ENCODE data around the gene FREM1. TPM values are rescaled to one million over a fixed set of nuclear protein-coding genes. Genes with fewer than 3 reads are reported as not detected.

FREM1 gene
- total RNA-seq, 1 donor from 2014 or later, result 62.9 TPM

DNA sequence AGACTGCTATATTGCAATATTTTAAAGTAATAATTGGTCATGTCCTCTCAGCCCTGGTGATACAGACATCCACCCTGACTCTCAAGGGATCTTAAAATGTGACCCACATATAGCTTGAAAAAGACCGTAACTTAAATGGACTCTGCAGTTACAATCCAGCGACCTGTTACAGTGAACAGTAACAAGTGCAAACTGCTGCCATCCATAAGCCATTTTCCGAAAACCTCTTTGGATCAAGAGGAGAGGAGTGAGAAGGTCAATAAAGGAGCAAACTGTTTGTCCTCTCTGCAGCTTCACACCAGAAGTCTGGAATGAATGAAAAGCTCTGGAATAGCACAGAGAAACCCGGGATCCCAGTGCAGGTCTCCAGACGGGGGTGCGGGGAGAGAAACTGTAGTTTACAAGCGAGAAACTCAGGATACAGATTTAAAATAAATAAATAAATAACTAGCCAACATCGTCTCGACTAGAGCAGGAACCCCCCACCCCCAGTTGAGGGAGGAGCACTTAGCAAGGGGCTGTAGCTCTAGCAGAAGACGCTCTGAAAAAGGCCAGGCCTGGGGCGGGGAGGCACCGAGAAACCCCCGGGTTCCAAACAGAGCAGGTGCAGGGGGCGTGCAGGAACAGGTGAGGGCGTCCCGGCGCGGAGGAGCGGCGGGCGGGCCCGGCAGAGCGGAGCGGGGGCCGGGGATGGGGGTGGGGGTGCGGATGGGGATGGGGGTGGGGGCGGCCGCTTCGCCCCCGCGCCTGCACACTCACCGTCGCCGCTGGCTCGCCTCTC, 217.6 kb downstream of the FREM1 start:
- peaks cover 8% of the 10 kb centered on the region for H3K27me3 Mint-ChIP-seq (ENCODE audit: low read depth)
- peaks cover 17% of the 10 kb centered on the region for H3K36me3 Mint-ChIP-seq
- TF ChIP-seq, protein P1, sequence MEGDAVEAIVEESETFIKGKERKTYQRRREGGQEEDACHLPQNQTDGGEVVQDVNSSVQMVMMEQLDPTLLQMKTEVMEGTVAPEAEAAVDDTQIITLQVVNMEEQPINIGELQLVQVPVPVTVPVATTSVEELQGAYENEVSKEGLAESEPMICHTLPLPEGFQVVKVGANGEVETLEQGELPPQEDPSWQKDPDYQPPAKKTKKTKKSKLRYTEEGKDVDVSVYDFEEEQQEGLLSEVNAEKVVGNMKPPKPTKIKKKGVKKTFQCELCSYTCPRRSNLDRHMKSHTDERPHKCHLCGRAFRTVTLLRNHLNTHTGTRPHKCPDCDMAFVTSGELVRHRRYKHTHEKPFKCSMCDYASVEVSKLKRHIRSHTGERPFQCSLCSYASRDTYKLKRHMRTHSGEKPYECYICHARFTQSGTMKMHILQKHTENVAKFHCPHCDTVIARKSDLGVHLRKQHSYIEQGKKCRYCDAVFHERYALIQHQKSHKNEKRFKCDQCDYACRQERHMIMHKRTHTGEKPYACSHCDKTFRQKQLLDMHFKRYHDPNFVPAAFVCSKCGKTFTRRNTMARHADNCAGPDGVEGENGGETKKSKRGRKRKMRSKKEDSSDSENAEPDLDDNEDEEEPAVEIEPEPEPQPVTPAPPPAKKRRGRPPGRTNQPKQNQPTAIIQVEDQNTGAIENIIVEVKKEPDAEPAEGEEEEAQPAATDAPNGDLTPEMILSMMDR (IDR thresholded peaks at IDR 0.05; ENCODE audit: unreplicated experiment), result no peak
- no peaks in the 10 kb centered on the region for H3K9me3 Mint-ChIP-seq
- peak overlapping the region; percentile 97 for H3K4me3 Mint-ChIP-seq
- peak in 1 of 2 experiments; percentile 22 for DNase-seq (ENCODE audit: low spot score in 2 of 2, unreplicated experiment in 2 of 2)
- H3K27ac Mint-ChIP-seq, result peak overlapping the region; percentile 90
- peaks cover 23% of the 10 kb centered on the region for H3K4me1 Mint-ChIP-seq

DNA sequence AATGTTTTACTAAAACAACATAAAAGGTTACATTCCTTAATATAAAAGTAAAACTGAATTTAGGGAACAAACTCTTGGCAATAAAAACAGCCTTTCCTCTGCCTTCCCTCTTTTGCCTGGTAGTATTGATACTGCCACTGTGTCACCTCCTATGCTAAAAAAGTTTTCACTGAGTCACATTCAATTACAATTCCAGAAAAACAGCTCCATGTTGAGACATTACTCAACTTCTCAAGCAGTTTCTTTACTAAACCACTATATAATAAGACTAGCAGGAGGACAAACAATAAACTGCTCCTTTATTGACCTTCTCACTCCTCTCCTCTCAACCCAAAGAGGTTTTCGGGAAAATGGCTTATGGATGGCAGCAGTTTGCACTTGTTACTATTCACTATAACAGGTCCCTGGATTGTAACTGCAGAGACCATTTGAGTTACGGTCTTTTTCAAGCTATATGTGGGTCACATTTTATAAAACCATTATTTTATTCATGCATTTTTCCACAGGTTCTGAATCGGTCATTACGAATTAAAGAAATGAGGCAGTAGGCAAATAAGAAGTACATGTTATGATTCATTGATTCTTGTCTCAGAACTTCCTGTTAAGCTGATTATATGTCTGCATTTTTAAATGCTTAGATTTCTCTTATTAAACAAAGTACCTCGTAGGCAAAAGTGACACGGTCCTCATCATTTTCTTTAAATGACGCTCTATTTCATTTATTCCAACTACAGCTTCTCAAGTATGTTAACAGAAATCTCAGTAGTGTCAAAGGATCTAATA, 219.1 kb downstream of the FREM1 start:
- H3K36me3 Mint-ChIP-seq, result peaks cover 19% of the 10 kb centered on the region
- H3K9me3 Mint-ChIP-seq, result no peaks in the 10 kb centered on the region
- TF ChIP-seq, protein P1 (IDR thresholded peaks at IDR 0.05; ENCODE audit: unreplicated experiment), result no peak
- peaks cover 23% of the 10 kb centered on the region for H3K4me1 Mint-ChIP-seq
- no peaks in the 10 kb centered on the region for H3K27me3 Mint-ChIP-seq (ENCODE audit: low read depth)
- no peak for DNase-seq (ENCODE audit: low spot score in 2 of 2, unreplicated experiment in 2 of 2)
- H3K4me3 Mint-ChIP-seq, result no peak overlapping the region
- no peak overlapping the region for H3K27ac Mint-ChIP-seq

DNA sequence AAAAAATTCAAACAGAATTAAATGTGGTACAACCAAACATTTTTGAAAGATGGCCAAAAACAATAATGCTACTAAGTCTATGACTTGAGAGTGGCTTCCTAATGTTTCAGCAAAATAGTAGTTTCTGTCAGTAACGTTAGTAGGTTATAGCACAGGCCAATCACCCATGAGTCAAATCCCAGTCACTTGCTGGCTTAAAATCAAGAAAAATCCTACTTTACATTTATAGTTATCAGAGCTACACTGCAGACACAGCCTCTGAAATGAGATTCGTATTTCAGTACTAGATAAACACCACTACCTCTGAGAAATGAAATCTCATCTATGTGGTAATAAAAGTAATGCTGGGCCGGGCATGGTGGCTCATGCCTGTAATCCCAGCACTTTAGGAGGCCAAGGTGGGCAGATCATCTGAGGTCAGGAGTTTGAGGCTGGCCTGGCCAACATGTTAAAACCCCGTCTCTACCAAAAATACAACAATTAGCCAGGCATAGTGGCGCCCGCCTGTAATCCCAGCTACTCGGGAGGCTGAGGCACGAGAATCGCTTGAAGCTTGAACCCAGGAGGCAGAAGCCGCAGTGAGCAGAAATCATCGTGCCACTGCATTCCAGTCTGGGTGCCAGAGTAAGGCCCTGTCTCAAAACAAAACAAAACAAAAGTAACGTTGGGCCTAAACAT, 223.0 kb downstream of the FREM1 start:
- peaks cover 9% of the 10 kb centered on the region for H3K4me1 Mint-ChIP-seq
- peak overlapping the region; percentile 25 for H3K27ac Mint-ChIP-seq
- H3K27me3 Mint-ChIP-seq (ENCODE audit: low read depth), result no peaks in the 10 kb centered on the region
- no peak for DNase-seq (ENCODE audit: low spot score in 2 of 2, unreplicated experiment in 2 of 2)
- TF ChIP-seq, protein P1 (IDR thresholded peaks at IDR 0.05; ENCODE audit: unreplicated experiment), result no peak
- H3K9me3 Mint-ChIP-seq, result no peaks in the 10 kb centered on the region
- H3K36me3 Mint-ChIP-seq, result peaks cover 36% of the 10 kb centered on the region
- H3K4me3 Mint-ChIP-seq, result no peak overlapping the region

- TF ChIP-seq, protein P1 (IDR thresholded peaks at IDR 0.05; ENCODE audit: unreplicated experiment), result no peak
- Mint-ChIP-seq H3K36me3 (peaks cover 44% of the 10 kb centered on the region), H3K27ac (no peak overlapping the region), H3K27me3 (ENCODE audit: low read depth) (no peaks in the 10 kb centered on the region), H3K4me1 (peaks cover under 1% of the 10 kb centered on the region), H3K4me3 (no peak overlapping the region), H3K9me3 (no peaks in the 10 kb centered on the region)
- DNase-seq (ENCODE audit: low spot score in 2 of 2, unreplicated experiment in 2 of 2), result no peak
These were observed 224.1 kb downstream of the FREM1 start for GRCh38 chr9:14686168-14686567.

Other genes with a start within 250 kb of the FREM1 start
- gene ZDHHC21, start 217.0 kb downstream of the FREM1 start, total RNA-seq, result 18.5 to 22.4 TPM (median 18.6 TPM) in 3 replicates
- 0.78 to 1.2 TPM (median 1.0 TPM) in 3 replicates for gene CER1, start 187.7 kb downstream of the FREM1 start, total RNA-seq

All from mesothelial cell of epicardium (in vitro differentiated cells).